GM19328 (cell line): ENCODE measurements around the gene TBC1D3.
"Not testable (repeated sequence)": the region's sequence is repeated elsewhere in the genome, so short reads cannot be mapped to it uniquely, and the experiment has no call there.

Source experiments
- ATAC-seq: cut with Tn5 transposase; IDR thresholded peaks from one replicate; pipeline ENCODE4 v1.9.1; 2021; ENCODE audit warnings: mild to moderate bottlenecking, moderate library complexity; ENCODE audit not compliant: unreplicated experiment

TBC1D3 gene

DNA sequence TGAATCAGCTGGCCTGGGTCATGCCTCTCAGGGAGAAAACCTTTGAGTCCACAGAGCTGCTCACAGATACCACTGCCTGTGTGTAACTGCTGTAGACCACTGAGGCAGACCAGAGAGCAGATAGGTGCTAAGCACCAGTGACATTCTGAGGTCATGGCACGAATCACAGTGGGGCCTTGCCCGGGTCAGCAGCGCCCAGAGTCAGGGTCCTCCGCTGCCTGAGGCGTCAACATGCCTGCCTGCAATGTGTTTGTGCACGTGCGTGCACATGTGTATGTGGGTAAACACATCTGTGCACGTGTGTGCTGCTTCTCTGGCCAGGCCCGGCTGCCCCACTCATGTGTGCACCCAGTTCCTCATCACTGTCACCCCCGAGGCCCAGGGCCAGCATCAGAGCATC, at the start of gene TBC1D3:
Gene TBC1D3 (minus strand): TSS at position 101 of the 400 bp plus-strand sequence. CDS start 1,526 bp downstream, outside the sequence.
- not testable (repeated sequence) for ATAC-seq

DNA sequence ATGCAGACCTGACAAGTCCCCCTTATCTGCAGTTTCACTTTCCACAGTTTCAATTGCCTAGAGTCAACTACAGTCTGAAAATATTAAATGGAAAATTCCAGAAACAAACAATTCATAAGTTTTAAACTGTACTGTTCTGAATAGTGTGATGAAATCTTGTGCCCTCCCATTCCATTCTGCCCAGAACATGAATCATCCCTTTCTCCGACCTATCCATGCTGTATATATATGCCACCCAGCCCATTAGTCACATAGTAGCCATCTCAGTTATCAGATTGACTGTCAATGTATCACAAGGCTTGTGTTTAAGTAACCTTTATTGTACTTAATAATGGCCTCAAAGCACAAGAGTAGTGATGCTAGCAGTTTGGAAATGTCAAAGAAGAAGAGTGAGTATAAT, 40.4 kb upstream of the TBC1D3 start:
- not testable (repeated sequence) for ATAC-seq

DNA sequence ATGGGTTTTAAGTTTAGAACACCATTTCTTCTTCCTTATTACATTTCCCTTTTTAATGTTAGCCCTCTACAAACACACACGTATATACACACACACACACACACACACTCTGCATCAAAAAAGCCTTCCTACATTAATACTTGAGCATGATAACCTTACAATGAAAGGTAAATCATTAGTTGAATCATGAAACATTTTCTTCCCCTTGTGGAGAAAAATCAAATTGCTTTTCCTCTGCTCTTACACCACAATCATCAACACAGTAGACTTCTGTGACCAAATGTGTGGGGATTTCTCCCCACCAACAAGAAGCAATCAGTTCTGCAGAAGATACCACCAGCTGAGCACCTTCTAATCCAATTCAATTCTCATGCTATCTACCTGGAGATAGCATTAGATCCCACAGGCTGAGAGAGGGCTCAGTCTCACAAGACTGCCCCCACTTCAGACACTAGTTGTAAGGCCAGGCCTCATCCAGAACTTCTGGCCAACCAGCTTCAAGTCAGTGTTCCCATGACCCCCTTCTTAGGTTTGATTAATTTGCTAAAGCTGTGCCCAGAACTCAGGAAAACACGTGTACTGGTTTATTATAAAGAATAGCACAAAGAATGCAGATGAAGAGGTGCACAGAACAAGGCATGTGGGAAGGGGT, 33.6 kb upstream of the TBC1D3 start:
- not testable (repeated sequence) for ATAC-seq

- not testable (repeated sequence) for ATAC-seq
Observed at GRCh38 chr17:38220867-38221266, 28.5 kb upstream of the TBC1D3 start.

DNA sequence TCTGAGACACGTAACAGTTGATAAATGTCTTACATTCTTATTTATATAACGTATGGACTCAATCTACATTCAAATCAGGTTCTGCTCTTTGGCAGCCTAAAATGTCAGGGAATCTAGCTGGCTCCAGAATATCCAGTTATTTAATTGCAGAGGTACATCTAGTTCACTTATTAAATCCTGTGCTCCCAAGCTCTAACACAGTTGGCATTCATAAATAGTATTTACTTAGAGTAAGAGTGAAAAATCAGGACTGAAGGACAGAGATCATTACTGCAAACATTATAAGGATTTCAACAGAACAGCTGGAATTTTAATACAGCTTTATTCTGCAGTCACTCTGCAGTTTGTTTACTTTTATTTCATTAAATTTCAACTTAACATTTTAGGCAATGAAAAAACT, 7.9 kb upstream of the TBC1D3 start:
- not testable (repeated sequence) for ATAC-seq

GRCh38 chr17:38134860-38135259, 57.5 kb downstream of the TBC1D3 start:
- ATAC-seq = not testable (repeated sequence)
